ENCODE results near the gene TARBP2. TPM values are rescaled to one million over a fixed set of nuclear protein-coding genes. Genes with fewer than 3 reads are reported as not detected.
A peak's percentile ranks its signal among the peaks of the same experiment; 100 is the strongest.
"Not testable (repeated sequence)": the region's sequence is repeated elsewhere in the genome, so short reads cannot be mapped to it uniquely, and the experiment has no call there.

Gene TARBP2
- total RNA-seq, 1 donor from 2014 or later = 38.3 TPM

GRCh38 chr12:53513712-53514410, 12.8 kb downstream of the TARBP2 start:
- DNase-seq (ENCODE audit: low spot score) = no peak

GRCh38 chr12:53514628-53515290, 13.7 kb downstream of the TARBP2 start:
- DNase-seq (ENCODE audit: low spot score) = no peak

- no peak for DNase-seq (ENCODE audit: low spot score)
Measured at GRCh38 chr12:53515291-53515680, 14.2 kb downstream of the TARBP2 start.

GRCh38 chr12:53516758-53517455, 15.8 kb downstream of the TARBP2 start:
- no peak for DNase-seq (ENCODE audit: low spot score)

GRCh38 chr12:53518381-53518780, 17.3 kb downstream of the TARBP2 start:
- no peak for DNase-seq (ENCODE audit: low spot score)

- no peak for DNase-seq (ENCODE audit: low spot score)
Measured at GRCh38 chr12:53523131-53523530, 22.0 kb downstream of the TARBP2 start.

GRCh38 chr12:53524476-53524875, 23.4 kb downstream of the TARBP2 start:
- DNase-seq (ENCODE audit: low spot score) = no peak

GRCh38 chr12:53530061-53530460, 29.0 kb downstream of the TARBP2 start:
- no peak for DNase-seq (ENCODE audit: low spot score)

GRCh38 chr12:53530920-53531319, 29.8 kb downstream of the TARBP2 start:
- no peak for DNase-seq (ENCODE audit: low spot score)

- DNase-seq (ENCODE audit: low spot score) = no peak
Measured at GRCh38 chr12:53532021-53532420, 30.9 kb downstream of the TARBP2 start.

GRCh38 chr12:53532524-53533445, 31.7 kb downstream of the TARBP2 start:
- DNase-seq (ENCODE audit: low spot score) = no peak

GRCh38 chr12:53533471-53533870, 32.4 kb downstream of the TARBP2 start:
- no peak for DNase-seq (ENCODE audit: low spot score)

- no peak for DNase-seq (ENCODE audit: low spot score)
Measured at GRCh38 chr12:53536962-53537361, 35.9 kb downstream of the TARBP2 start.

- DNase-seq (ENCODE audit: low spot score) = peak; percentile 62
Measured at GRCh38 chr12:53538209-53538689, 37.2 kb downstream of the TARBP2 start.

- DNase-seq (ENCODE audit: low spot score) = no peak
Measured at GRCh38 chr12:53539526-53539925, 38.4 kb downstream of the TARBP2 start.

- peak; percentile 72 for DNase-seq (ENCODE audit: low spot score)
Measured at GRCh38 chr12:53543539-53543938, 42.5 kb downstream of the TARBP2 start.

GRCh38 chr12:53548354-53548753, 47.3 kb downstream of the TARBP2 start:
- DNase-seq (ENCODE audit: low spot score) = not testable (repeated sequence)

GRCh38 chr12:53550131-53550530, 49.0 kb downstream of the TARBP2 start:
- DNase-seq (ENCODE audit: low spot score) = not testable (repeated sequence)

GRCh38 chr12:53550595-53550994, 49.5 kb downstream of the TARBP2 start:
- DNase-seq (ENCODE audit: low spot score) = no peak

- no peak for DNase-seq (ENCODE audit: low spot score)
Measured at GRCh38 chr12:53551889-53552291, 50.8 kb downstream of the TARBP2 start.
